ENCODE data around the gene NOP10.

NOP10 gene

GRCh38 chr15:34337557-34338306 lies 5.2 kb downstream of the NOP10 start, which contains the start of gene SLC12A6:
Gene SLC12A6, minus strand, starts transcription at chr15:34337781. Its CDS starts 1,101 bp downstream, at chr15:34336680.
- Histone ChIP-seq H3K9me3 (ENCODE audit: control insufficient read depth, insufficient read depth, low read length) (no peaks in the 10 kb centered on the region), H3K4me1 (ENCODE audit: control insufficient read depth, insufficient read depth, low read length) (peaks cover 2% of the 10 kb centered on the region), H3K9ac (ENCODE audit: low read depth, low read length) (peak within 1 kb of the TSS; percentile 37), H3K36me3 (ENCODE audit: control insufficient read depth, insufficient read depth, low read length) (peaks cover 4% of the 10 kb centered on the region), H3K4me3 (ENCODE audit: low read depth, low read length) (peak within 1 kb of the TSS; percentile 79), H3K27me3 (ENCODE audit: control insufficient read depth, insufficient read depth, low read length) (no peaks in the 10 kb centered on the region)

GRCh38 chr15:34336991-34337556 lies 5.9 kb downstream of the NOP10 start:
- H3K4me1 ChIP-seq (ENCODE audit: control insufficient read depth, insufficient read depth, low read length): peaks cover 2% of the 10 kb centered on the region
- H3K27me3 ChIP-seq (ENCODE audit: control insufficient read depth, insufficient read depth, low read length): no peaks in the 10 kb centered on the region
- no peak overlapping the region for H3K9ac ChIP-seq (ENCODE audit: low read depth, low read length)
- H3K4me3 ChIP-seq (ENCODE audit: low read depth, low read length): peak overlapping the region; percentile 79
- H3K9me3 ChIP-seq (ENCODE audit: control insufficient read depth, insufficient read depth, low read length): no peaks in the 10 kb centered on the region
- peaks cover 4% of the 10 kb centered on the region for H3K36me3 ChIP-seq (ENCODE audit: control insufficient read depth, insufficient read depth, low read length)

- Histone ChIP-seq H3K9me3 (ENCODE audit: control insufficient read depth, insufficient read depth, low read length) (no peaks in the 10 kb centered on the region), H3K9ac (ENCODE audit: low read depth, low read length) (no peak overlapping the region), H3K4me1 (ENCODE audit: control insufficient read depth, insufficient read depth, low read length) (peaks cover 2% of the 10 kb centered on the region), H3K36me3 (ENCODE audit: control insufficient read depth, insufficient read depth, low read length) (peaks cover 1% of the 10 kb centered on the region), H3K4me3 (ENCODE audit: low read depth, low read length) (peak overlapping the region; percentile 79), H3K27me3 (ENCODE audit: control insufficient read depth, insufficient read depth, low read length) (no peaks in the 10 kb centered on the region)
These were observed 6.5 kb downstream of the NOP10 start for GRCh38 chr15:34336231-34336990.

GRCh38 chr15:34335176-34336032 lies 7.5 kb downstream of the NOP10 start:
- H3K4me1 ChIP-seq (ENCODE audit: control insufficient read depth, insufficient read depth, low read length): peaks cover 2% of the 10 kb centered on the region
- no peaks in the 10 kb centered on the region for H3K9me3 ChIP-seq (ENCODE audit: control insufficient read depth, insufficient read depth, low read length)
- H3K27me3 ChIP-seq (ENCODE audit: control insufficient read depth, insufficient read depth, low read length): no peaks in the 10 kb centered on the region
- no peak overlapping the region for H3K4me3 ChIP-seq (ENCODE audit: low read depth, low read length)
- no peaks in the 10 kb centered on the region for H3K36me3 ChIP-seq (ENCODE audit: control insufficient read depth, insufficient read depth, low read length)
- no peak overlapping the region for H3K9ac ChIP-seq (ENCODE audit: low read depth, low read length)

GRCh38 chr15:34334672-34335071 lies 8.3 kb downstream of the NOP10 start:
- Histone ChIP-seq H3K9me3 (ENCODE audit: control insufficient read depth, insufficient read depth, low read length) (no peaks in the 10 kb centered on the region), H3K36me3 (ENCODE audit: control insufficient read depth, insufficient read depth, low read length) (no peaks in the 10 kb centered on the region), H3K9ac (ENCODE audit: low read depth, low read length) (no peak overlapping the region), H3K4me3 (ENCODE audit: low read depth, low read length) (no peak overlapping the region), H3K27me3 (ENCODE audit: control insufficient read depth, insufficient read depth, low read length) (no peaks in the 10 kb centered on the region), H3K4me1 (ENCODE audit: control insufficient read depth, insufficient read depth, low read length) (peaks cover 2% of the 10 kb centered on the region)

- Histone ChIP-seq H3K36me3 (ENCODE audit: control insufficient read depth, insufficient read depth, low read length) (no peaks in the 10 kb centered on the region), H3K9me3 (ENCODE audit: control insufficient read depth, insufficient read depth, low read length) (no peaks in the 10 kb centered on the region), H3K4me3 (ENCODE audit: low read depth, low read length) (no peak overlapping the region), H3K9ac (ENCODE audit: low read depth, low read length) (no peak overlapping the region), H3K27me3 (ENCODE audit: control insufficient read depth, insufficient read depth, low read length) (no peaks in the 10 kb centered on the region), H3K4me1 (ENCODE audit: control insufficient read depth, insufficient read depth, low read length) (peaks cover 2% of the 10 kb centered on the region)
These were observed 10.3 kb downstream of the NOP10 start for GRCh38 chr15:34332553-34333120.

- Histone ChIP-seq H3K36me3 (ENCODE audit: control insufficient read depth, insufficient read depth, low read length) (no peaks in the 10 kb centered on the region), H3K9ac (ENCODE audit: low read depth, low read length) (no peak overlapping the region), H3K27me3 (ENCODE audit: control insufficient read depth, insufficient read depth, low read length) (no peaks in the 10 kb centered on the region), H3K9me3 (ENCODE audit: control insufficient read depth, insufficient read depth, low read length) (no peaks in the 10 kb centered on the region), H3K4me1 (ENCODE audit: control insufficient read depth, insufficient read depth, low read length) (no peaks in the 10 kb centered on the region), H3K4me3 (ENCODE audit: low read depth, low read length) (no peak overlapping the region)
These were observed 11.1 kb downstream of the NOP10 start for GRCh38 chr15:34331809-34332208.

GRCh38 chr15:34330279-34330678 lies 12.7 kb downstream of the NOP10 start:
- H3K36me3 ChIP-seq (ENCODE audit: control insufficient read depth, insufficient read depth, low read length): no peaks in the 10 kb centered on the region
- H3K27me3 ChIP-seq (ENCODE audit: control insufficient read depth, insufficient read depth, low read length): no peaks in the 10 kb centered on the region
- no peaks in the 10 kb centered on the region for H3K4me1 ChIP-seq (ENCODE audit: control insufficient read depth, insufficient read depth, low read length)
- no peak overlapping the region for H3K4me3 ChIP-seq (ENCODE audit: low read depth, low read length)
- no peak overlapping the region for H3K9ac ChIP-seq (ENCODE audit: low read depth, low read length)
- H3K9me3 ChIP-seq (ENCODE audit: control insufficient read depth, insufficient read depth, low read length): no peaks in the 10 kb centered on the region

GRCh38 chr15:34329006-34329405 lies 13.9 kb downstream of the NOP10 start:
- Histone ChIP-seq H3K27me3 (ENCODE audit: control insufficient read depth, insufficient read depth, low read length) (no peaks in the 10 kb centered on the region), H3K4me1 (ENCODE audit: control insufficient read depth, insufficient read depth, low read length) (no peaks in the 10 kb centered on the region), H3K9ac (ENCODE audit: low read depth, low read length) (no peak overlapping the region), H3K4me3 (ENCODE audit: low read depth, low read length) (no peak overlapping the region), H3K9me3 (ENCODE audit: control insufficient read depth, insufficient read depth, low read length) (no peaks in the 10 kb centered on the region), H3K36me3 (ENCODE audit: control insufficient read depth, insufficient read depth, low read length) (no peaks in the 10 kb centered on the region)

- Histone ChIP-seq H3K9ac (ENCODE audit: low read depth, low read length) (no peak overlapping the region), H3K36me3 (ENCODE audit: control insufficient read depth, insufficient read depth, low read length) (no peaks in the 10 kb centered on the region), H3K9me3 (ENCODE audit: control insufficient read depth, insufficient read depth, low read length) (no peaks in the 10 kb centered on the region), H3K4me3 (ENCODE audit: low read depth, low read length) (no peak overlapping the region), H3K4me1 (ENCODE audit: control insufficient read depth, insufficient read depth, low read length) (no peaks in the 10 kb centered on the region), H3K27me3 (ENCODE audit: control insufficient read depth, insufficient read depth, low read length) (no peaks in the 10 kb centered on the region)
These were observed 15.0 kb downstream of the NOP10 start for GRCh38 chr15:34327906-34328305.

GRCh38 chr15:34325368-34325767 lies 17.6 kb downstream of the NOP10 start:
- Histone ChIP-seq H3K4me3 (ENCODE audit: low read depth, low read length) (no peak overlapping the region), H3K9ac (ENCODE audit: low read depth, low read length) (no peak overlapping the region), H3K4me1 (ENCODE audit: control insufficient read depth, insufficient read depth, low read length) (no peaks in the 10 kb centered on the region), H3K9me3 (ENCODE audit: control insufficient read depth, insufficient read depth, low read length) (no peaks in the 10 kb centered on the region), H3K36me3 (ENCODE audit: control insufficient read depth, insufficient read depth, low read length) (no peaks in the 10 kb centered on the region), H3K27me3 (ENCODE audit: control insufficient read depth, insufficient read depth, low read length) (no peaks in the 10 kb centered on the region)

All from iPS-15b (cell line).